DND-41 (cell line): Measurements from ENCODE around the gene PPP4C.

Experiments used
- CTCF ChIP-seq: IDR thresholded peaks from 2 replicates; pipeline ENCODE4 v1.5.1; 2012; ENCODE audit warnings: borderline replicate concordance, low read length, moderate library complexity, mild to moderate bottlenecking; ENCODE audit not compliant: poor library complexity, severe bottlenecking; ENCODE audit errors: extremely low read depth
- EZH2 ChIP-seq: IDR thresholded peaks from 3 replicates; pipeline ENCODE4 v1.6.1; 2012; ENCODE audit warnings: borderline replicate concordance, low read depth, mild to moderate bottlenecking, moderate library complexity, low read length, inconsistent platforms; ENCODE audit not compliant: severe bottlenecking

GRCh38 chr16:30030841-30031413 is 44.9 kb upstream of the PPP4C start, which contains the start of gene TLCD3B:
- TF ChIP-seq CTCF (no peak), EZH2 (no peak)
